Fibroblast of skin of scalp (primary cell): ENCODE data around the gene LRP1B.

Experiments
- DNase-seq: peaks from one replicate; pipeline ENCODE4 v3.0.0-alpha.2; 2013

Gene LRP1B

DNA sequence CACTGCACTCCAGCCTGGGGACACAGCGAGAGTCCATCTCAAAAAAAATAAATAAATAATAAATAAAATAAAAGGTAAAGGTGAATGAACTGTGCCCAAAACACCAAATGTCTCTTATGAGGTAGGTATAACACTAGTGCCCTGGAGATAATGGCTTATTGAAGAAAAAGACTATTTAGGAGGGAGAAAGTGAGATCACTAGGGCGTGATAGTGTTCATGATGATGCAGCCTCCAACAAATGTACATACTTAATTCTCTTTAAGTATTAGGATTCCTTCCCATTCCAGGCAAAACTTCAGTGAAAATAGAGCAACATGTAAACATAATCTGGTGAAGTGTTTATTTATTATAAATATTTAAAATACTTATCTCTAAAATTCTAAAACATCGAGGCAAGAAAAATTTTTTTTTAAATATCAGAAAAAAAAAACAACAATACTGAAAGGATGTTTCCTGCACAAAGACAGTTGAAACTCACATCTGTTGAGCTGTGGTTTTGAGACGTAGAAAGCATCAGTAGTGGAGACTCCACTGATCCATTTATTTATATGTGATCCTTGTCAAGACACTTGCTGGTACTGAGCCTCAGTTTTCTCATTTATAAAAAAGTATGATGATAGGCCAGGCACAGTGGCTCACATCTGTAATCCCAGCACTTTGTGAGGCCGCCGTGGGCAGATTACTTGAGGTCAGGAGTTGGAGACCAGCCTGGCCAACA, 183.3 kb downstream of the LRP1B start:
- DNase-seq: no peak

GRCh38 chr2:141946016-141946415, 184.8 kb downstream of the LRP1B start:
- no peak for DNase-seq

- no peak for DNase-seq
These were observed 186.9 kb downstream of the LRP1B start for GRCh38 chr2:141943918-141944317.

GRCh38 chr2:141942006-141942789, 188.6 kb downstream of the LRP1B start:
- no peak for DNase-seq

GRCh38 chr2:141941210-141941714, 189.6 kb downstream of the LRP1B start:
- DNase-seq: no peak

- no peak for DNase-seq
These were observed 190.1 kb downstream of the LRP1B start for GRCh38 chr2:141940709-141941108.

DNA sequence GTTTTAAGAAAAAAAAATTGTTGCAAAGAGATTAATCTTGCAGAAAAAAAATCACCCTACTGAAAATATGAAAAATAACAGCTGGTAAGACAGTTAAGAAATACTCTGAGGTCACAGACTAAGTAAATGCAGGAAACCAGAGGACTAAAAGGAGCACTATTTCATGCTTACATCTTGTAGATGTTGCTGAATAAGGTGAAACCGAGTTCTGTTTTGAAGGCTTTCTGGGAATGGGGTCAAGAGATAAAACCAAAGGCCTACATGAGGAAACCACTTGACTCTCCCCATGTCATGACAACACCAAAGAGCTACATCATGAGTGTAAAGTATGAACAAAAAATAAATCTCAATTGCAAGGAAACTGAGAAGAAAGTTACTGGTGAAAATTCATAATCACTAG, 197.6 kb downstream of the LRP1B start:
- DNase-seq: no peak

DNA sequence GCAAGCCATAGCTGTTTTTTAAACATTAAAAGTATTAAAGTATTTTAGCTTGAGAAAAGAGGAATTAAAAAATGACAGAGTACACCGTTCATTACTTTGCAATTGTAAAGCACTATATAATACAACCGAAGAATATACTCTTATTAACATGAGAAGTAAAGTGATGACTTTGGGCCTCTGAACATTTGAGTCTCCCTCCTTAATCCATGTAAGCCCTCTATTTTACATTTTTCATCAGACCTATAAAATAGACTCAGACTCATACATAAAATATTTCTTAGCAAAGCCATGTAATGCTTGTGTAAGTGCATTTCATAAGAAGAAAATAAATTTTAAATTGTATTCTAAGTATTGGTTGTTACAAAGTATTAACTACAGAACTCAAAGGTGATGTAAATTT, 198.6 kb downstream of the LRP1B start:
- DNase-seq: no peak

DNA sequence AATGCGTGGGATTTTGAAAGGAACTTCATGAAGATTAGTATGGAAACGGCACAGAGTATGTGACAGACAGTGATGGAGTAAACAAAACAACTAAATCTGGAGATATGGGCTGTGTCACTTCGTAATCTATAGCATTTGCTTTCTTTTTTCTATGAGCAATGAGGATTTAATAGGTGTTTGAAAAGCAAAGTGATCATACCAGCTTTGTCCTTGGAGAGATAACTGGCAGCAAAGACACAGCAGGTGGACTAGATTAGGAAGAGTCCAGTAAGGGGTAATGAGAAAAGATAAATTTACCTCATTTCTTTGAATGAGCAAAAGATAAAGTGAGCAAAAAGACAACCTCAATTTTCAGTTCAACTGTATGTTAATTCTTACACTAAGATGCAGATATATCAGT, 199.0 kb downstream of the LRP1B start:
- DNase-seq: no peak

GRCh38 chr2:141930803-141931202, 200.0 kb downstream of the LRP1B start:
- no peak for DNase-seq

DNA sequence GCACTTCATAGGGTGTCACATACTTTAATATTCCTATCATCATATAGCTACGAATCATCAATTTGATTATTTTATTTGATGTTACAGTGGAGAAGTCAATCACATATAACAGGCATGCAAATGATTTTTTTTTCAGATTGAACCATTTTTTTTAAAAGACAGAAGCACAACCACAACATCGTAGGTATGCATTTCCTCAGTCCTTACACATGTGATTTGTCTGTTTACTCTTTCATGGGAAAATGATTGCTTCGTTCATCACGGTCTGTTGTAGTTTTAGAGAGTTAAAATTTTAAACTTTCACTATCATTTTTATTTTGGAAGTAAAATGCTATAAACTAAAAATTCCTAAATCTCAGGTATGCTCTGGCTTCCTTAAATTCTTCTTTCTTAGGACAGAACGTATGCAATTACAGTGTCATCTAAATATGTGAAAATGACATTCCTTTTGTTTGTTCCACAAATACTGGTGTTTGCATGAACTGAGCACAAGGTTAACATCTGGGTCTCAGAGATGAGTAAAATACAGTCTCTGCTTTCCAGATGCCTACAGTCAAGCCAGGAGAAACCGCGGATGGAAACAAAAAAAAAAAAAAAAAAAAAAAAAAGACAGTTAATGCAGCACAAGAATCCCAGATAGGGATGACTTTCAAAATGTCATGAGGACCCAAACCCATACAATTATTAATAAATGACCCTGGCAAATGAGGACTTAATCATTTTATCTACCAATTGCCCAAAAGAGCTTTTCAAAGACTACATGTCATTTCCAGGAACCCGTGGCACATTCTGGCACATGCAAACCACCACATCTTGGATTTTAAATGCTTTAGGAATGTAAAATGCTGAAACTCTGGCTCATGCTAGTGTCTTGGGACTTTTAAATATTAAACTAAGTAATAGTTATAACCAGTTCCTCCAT, 201.2 kb downstream of the LRP1B start:
- DNase-seq: peak; percentile 14

- DNase-seq: no peak
These were observed 202.3 kb downstream of the LRP1B start for GRCh38 chr2:141928476-141928875.

DNA sequence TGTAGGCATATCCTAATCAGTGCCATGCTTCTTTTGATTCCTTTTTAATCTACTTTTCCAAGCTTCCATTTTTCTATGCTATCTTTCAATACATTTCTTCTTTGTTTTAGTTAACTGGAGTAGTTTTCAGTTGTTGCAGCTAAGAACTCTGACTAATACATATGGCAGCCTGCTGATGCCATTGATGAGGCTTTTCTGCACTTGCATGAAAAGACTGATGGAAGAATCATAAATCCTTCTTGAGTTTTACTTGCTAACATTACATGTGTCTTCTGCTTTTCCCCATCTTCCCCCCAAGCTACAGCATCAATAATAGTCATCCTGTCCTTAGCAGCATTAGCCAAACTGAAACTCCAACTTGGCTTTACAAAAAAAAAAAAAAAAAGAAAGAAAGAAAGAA, 203.3 kb downstream of the LRP1B start:
- no peak for DNase-seq

GRCh38 chr2:141925511-141925910, 205.3 kb downstream of the LRP1B start:
- DNase-seq: no peak

GRCh38 chr2:141923657-141924056, 207.2 kb downstream of the LRP1B start:
- DNase-seq: peak; percentile 7

DNA sequence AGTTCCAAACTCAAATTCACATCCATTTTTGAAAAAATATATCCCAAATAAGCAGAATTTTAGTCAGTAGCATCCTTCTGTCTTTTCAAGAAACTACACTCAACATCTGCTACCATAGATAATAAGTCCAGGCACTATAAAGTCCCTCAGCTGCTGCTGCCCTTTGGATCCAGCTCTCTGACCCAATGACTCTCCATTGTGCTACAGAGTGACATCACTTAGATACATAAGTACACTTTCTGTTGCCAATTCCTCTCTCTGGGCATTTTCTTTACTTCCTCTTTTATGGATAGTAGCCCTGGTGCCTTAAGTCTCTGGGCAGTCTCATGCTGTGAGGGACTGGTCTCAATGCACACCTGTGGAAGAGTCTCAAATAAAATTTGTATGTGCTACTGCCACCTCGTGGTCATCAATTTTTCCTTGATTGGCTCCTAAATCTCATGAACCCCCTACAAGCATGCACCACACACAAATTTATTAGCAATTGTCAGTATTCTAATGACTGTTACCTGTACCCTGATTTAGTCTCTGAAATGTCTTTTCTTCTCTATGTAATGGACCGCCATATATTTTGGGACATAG, 219.2 kb downstream of the LRP1B start:
- no peak for DNase-seq

DNA sequence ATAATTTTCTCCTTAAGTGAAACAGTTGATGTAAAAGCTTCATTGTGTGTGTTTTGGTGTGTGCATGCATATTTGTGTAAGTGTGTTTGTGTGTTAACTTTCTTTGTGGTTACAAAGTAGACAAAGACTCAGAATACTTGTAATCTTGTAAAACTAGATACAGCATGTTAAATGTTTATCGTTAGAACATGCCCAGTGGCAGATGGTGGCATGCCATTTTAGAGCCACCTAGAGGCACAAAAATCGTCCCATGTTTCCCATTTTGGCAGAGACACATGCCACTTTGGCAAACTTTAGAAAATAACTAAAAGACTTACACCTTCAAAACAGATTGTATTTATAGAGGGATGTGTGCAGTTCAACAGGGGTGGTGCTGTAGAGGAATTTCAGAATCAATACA, 224.1 kb downstream of the LRP1B start:
- DNase-seq: no peak

- no peak for DNase-seq
These were observed 230.0 kb downstream of the LRP1B start for GRCh38 chr2:141900826-141901225.

DNA sequence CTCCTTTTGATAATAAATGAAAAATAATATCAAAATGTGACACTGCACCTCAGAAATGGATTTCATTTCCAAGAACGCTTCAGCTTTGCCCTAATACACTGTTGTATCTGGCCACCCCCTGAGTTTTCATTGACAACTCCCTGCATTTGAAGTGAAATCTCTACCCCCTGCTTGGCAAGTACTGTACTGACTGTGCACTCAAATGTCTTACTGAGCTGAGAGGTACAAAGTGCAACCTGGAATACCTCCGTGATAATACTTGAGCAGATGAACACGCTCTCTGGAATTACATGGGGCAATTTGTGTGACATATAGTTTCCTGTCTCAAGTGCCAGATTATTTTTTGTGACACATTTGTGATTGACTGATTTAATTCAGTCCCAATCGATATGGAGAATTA, 231.1 kb downstream of the LRP1B start:
- no peak for DNase-seq

- no peak for DNase-seq
These were observed 241.0 kb downstream of the LRP1B start for GRCh38 chr2:141889788-141890187.

GRCh38 chr2:141888987-141889555, 241.7 kb downstream of the LRP1B start:
- DNase-seq: no peak

- no peak for DNase-seq
These were observed 243.5 kb downstream of the LRP1B start for GRCh38 chr2:141887363-141887762.
